22Rv1 (cell line): ENCODE measurements around the gene LRRC27.

Experiments used
- ZFX ChIP-seq: fragments of 450-650 bp; IDR thresholded peaks from 2 replicates; pipeline ENCODE4 v1.6.1; 2017; ENCODE audit warnings: antibody characterized with exemption, borderline replicate concordance
- TF ChIP-seq, protein P1 (sequence below): fragments of 450-650 bp; IDR thresholded peaks from 2 replicates; pipeline ENCODE4 v1.5.1; 2017; ENCODE audit warnings: mild to moderate bottlenecking

DNA sequence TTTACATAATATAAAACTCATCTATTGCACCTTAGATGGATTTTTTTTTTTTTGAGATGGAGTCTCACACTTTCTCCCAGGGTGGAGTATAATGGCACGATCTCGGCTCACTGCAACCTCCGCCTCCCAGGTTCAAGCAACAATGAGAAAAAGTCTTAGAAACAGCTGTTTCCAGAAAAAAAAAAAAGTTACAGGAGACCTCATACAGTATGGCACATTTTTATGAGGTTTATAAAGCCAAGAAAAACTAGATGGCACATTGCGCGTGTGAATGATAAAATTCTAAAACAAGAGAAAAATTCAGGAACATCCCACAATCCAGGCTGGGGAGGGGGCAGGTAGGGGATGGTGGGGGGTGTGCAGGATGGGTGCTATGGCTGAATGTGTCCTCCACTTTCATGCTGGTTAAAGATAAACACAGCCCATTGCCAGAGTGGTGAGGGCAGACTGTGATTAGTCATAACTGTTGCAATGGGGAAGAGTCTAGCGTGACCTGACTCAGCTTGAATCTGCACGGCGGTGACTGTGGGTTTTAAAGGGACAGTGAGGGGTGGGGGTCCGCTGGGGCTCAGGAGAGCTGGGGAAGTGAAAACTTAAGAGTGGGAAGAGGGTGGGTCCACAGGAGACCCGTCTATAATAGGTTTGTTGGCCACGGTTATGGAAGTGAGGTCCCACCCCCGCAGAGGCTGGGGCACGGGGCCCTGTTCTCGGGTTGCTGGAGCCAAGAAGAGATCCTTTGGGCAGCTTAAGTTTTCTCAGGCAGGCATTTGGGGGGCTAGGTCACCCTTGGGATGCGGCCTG, 11.9 kb upstream of the LRRC27 start:
- TF ChIP-seq, protein P1, sequence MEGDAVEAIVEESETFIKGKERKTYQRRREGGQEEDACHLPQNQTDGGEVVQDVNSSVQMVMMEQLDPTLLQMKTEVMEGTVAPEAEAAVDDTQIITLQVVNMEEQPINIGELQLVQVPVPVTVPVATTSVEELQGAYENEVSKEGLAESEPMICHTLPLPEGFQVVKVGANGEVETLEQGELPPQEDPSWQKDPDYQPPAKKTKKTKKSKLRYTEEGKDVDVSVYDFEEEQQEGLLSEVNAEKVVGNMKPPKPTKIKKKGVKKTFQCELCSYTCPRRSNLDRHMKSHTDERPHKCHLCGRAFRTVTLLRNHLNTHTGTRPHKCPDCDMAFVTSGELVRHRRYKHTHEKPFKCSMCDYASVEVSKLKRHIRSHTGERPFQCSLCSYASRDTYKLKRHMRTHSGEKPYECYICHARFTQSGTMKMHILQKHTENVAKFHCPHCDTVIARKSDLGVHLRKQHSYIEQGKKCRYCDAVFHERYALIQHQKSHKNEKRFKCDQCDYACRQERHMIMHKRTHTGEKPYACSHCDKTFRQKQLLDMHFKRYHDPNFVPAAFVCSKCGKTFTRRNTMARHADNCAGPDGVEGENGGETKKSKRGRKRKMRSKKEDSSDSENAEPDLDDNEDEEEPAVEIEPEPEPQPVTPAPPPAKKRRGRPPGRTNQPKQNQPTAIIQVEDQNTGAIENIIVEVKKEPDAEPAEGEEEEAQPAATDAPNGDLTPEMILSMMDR = no peak
- TF ChIP-seq ZFX = no peak
